AG10803 (cell line): ENCODE results near the gene SMCR8.

Experiments used
- DNase-seq: peaks from one replicate; pipeline ENCODE4 v3.0.0; 2010; ENCODE audit warnings: low read depth
- H3K4me3 ChIP-seq: 2 replicates; pipeline ENCODE4 v1.5.1; 2011; ENCODE audit warnings: mild to moderate bottlenecking, low read length, control low read depth
- TF ChIP-seq, protein P1 (sequence below): conservative IDR thresholded peaks from 2 replicates; pipeline ENCODE4 v1.5.1; 2011; ENCODE audit warnings: mild to moderate bottlenecking, low read length, control low read depth, inconsistent platforms

Gene SMCR8

GRCh38 chr17:18356624-18357023 lies 41.5 kb downstream of the SMCR8 start:
- TF ChIP-seq, protein P1, sequence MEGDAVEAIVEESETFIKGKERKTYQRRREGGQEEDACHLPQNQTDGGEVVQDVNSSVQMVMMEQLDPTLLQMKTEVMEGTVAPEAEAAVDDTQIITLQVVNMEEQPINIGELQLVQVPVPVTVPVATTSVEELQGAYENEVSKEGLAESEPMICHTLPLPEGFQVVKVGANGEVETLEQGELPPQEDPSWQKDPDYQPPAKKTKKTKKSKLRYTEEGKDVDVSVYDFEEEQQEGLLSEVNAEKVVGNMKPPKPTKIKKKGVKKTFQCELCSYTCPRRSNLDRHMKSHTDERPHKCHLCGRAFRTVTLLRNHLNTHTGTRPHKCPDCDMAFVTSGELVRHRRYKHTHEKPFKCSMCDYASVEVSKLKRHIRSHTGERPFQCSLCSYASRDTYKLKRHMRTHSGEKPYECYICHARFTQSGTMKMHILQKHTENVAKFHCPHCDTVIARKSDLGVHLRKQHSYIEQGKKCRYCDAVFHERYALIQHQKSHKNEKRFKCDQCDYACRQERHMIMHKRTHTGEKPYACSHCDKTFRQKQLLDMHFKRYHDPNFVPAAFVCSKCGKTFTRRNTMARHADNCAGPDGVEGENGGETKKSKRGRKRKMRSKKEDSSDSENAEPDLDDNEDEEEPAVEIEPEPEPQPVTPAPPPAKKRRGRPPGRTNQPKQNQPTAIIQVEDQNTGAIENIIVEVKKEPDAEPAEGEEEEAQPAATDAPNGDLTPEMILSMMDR, result no peak
- DNase-seq, result peak; percentile 70
- no peak overlapping the region for H3K4me3 ChIP-seq

- TF ChIP-seq, protein P1, result no peak
- no peak for DNase-seq
- no peak overlapping the region for H3K4me3 ChIP-seq
These were observed 45.4 kb downstream of the SMCR8 start for GRCh38 chr17:18360518-18360917.

- peak overlapping the region; percentile 69 for H3K4me3 ChIP-seq
- no peak for DNase-seq
- TF ChIP-seq, protein P1, result no peak
These were observed 47.0 kb downstream of the SMCR8 start for GRCh38 chr17:18361837-18362697.

- TF ChIP-seq, protein P1, result no peak
- peak overlapping the region; percentile 69 for H3K4me3 ChIP-seq
- DNase-seq, result peak; percentile 29
These were observed 47.6 kb downstream of the SMCR8 start for GRCh38 chr17:18362698-18363100.

DNA sequence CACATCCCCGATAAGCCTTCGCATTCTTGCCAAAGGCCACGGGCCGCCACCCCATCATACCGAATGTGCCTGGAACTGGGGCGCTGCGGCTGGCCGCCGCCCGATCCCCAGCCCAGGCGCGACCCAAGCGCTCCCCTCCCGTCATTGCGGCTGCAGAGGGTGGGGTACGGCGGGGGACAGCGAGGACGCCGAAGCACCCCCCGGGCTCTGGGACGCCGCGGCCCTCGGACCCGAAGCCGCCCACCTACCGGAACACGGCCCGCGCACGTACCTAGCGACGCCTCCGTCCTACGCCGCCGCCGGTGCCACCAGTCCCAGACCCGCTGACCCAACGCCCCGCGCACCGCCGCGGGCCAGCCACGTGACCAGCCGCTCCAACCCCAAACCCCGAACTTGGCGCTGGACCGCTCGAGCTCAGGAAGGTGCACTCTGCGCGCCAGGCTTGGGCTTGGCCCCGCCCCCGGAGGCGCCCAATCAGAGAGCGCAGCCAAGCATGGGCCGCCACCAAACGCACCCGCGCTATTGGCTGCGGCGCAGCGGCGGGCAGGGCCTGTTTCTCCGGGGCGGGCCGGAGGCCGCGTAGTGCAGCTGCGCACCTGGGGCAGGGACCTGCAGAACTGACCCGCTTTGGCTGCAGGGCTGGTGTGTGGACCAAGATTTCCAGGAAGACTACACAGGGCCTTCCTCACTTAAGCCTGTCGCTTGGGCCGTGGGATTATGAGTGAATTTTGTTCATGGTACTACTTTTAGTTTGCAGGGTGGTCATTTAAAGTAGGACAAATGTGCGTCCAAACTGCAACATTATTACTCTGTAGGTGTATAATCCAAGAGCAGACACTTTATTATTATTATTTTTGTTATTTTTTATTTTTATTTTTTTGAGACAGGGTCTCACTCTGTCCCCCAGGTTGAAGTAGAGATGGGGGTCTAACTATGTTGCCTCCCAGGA lies 48.3 kb downstream of the SMCR8 start, which contains the start of gene SHMT1:
Gene SHMT1, minus strand, starts transcription at position 450 of the 949 bp plus-strand sequence. CDS start 7,569 bp downstream, outside the sequence.
- H3K4me3 ChIP-seq, result peak within 1 kb of the TSS; percentile 69
- TF ChIP-seq, protein P1, result no peak
- DNase-seq, result peak; percentile 79

- no peak for DNase-seq
- TF ChIP-seq, protein P1, result no peak
- no peak overlapping the region for H3K4me3 ChIP-seq
These were observed 49.1 kb downstream of the SMCR8 start for GRCh38 chr17:18364166-18364565.
